Cardiac muscle cell (in vitro differentiated cells and primary cell): ENCODE measurements around the gene MYOF. TPM values are rescaled to one million over a fixed set of nuclear protein-coding genes. Genes with fewer than 3 reads are reported as not detected.

Experiments used
- DNase-seq, 2 donors: peaks; one replicate each; pipeline versions ENCODE4 v3.0.0 to v3.0.0-alpha.2; 2010 to 2017; ENCODE audit warnings: low read depth in 1 of 2, low spot score in 1 of 2
- H3K27ac ChIP-seq: fragments of 200-600 bp; sonication (generic); 2 replicates; pipeline ENCODE4 v1.5.1; 2016
- H3K27me3 ChIP-seq: fragments of 200-600 bp; sonication (generic); 2 replicates; pipeline ENCODE4 v1.6.0; 2016; ENCODE audit warnings: control low read depth
- H3K36me3 ChIP-seq: fragments of 200-600 bp; sonication (generic); 2 replicates; pipeline ENCODE4 v1.5.1; 2016; ENCODE audit warnings: control low read depth
- H3K4me1 ChIP-seq: fragments of 200-600 bp; sonication (generic); 2 replicates; pipeline ENCODE4 v1.8.1; 2017; ENCODE audit warnings: low read depth, mild to moderate bottlenecking, mixed run types
- H3K4me3 ChIP-seq: fragments of 200-600 bp; sonication (generic); 2 replicates; pipeline ENCODE4 v1.5.1; 2016; ENCODE audit warnings: mild to moderate bottlenecking
- H3K9me3 ChIP-seq: fragments of 200-600 bp; sonication (generic); 2 replicates; pipeline ENCODE4 v1.5.1; 2017; ENCODE audit warnings: low read depth, mild to moderate bottlenecking, control low read depth
- polyA plus RNA-seq: library from polyadenylated mRNA; unstranded; fragments of >200 nt; fragmentation: Nextera tagmentation; extraction: Ambion mirVana; gene quantifications from 2 replicates; pipeline ENCODE4 v1.2.1, GENCODE V29; 2016
- total RNA-seq: library from RNA; depleted of rRNA; stranded (reverse); fragments of >200 nt; gene quantifications from 2 replicates; pipeline ENCODE4 v1.2.3, GENCODE V29; 2016
- TF ChIP-seq, protein P1 (sequence below): IDR thresholded peaks from 2 replicates; pipeline ENCODE4 v1.5.1; 2012; ENCODE audit warnings: low read depth, mild to moderate bottlenecking, low read length

The MYOF gene
- total and polyA plus RNA-seq, 2 experiments from 2014 or later: 13.4 to 22.4 TPM

- H3K4me3 ChIP-seq: no peak overlapping the region
- no peaks in the 10 kb centered on the region for H3K9me3 ChIP-seq
- peak overlapping the region; percentile 59 for H3K27ac ChIP-seq
- H3K36me3 ChIP-seq: no peaks in the 10 kb centered on the region
- TF ChIP-seq, protein P1, sequence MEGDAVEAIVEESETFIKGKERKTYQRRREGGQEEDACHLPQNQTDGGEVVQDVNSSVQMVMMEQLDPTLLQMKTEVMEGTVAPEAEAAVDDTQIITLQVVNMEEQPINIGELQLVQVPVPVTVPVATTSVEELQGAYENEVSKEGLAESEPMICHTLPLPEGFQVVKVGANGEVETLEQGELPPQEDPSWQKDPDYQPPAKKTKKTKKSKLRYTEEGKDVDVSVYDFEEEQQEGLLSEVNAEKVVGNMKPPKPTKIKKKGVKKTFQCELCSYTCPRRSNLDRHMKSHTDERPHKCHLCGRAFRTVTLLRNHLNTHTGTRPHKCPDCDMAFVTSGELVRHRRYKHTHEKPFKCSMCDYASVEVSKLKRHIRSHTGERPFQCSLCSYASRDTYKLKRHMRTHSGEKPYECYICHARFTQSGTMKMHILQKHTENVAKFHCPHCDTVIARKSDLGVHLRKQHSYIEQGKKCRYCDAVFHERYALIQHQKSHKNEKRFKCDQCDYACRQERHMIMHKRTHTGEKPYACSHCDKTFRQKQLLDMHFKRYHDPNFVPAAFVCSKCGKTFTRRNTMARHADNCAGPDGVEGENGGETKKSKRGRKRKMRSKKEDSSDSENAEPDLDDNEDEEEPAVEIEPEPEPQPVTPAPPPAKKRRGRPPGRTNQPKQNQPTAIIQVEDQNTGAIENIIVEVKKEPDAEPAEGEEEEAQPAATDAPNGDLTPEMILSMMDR: no peak
- peaks cover 49% of the 10 kb centered on the region for H3K4me1 ChIP-seq
- H3K27me3 ChIP-seq: no peaks in the 10 kb centered on the region
- DNase-seq: no peak
These were observed 41.5 kb downstream of the MYOF start for GRCh38 chr10:93440591-93441091.

DNA sequence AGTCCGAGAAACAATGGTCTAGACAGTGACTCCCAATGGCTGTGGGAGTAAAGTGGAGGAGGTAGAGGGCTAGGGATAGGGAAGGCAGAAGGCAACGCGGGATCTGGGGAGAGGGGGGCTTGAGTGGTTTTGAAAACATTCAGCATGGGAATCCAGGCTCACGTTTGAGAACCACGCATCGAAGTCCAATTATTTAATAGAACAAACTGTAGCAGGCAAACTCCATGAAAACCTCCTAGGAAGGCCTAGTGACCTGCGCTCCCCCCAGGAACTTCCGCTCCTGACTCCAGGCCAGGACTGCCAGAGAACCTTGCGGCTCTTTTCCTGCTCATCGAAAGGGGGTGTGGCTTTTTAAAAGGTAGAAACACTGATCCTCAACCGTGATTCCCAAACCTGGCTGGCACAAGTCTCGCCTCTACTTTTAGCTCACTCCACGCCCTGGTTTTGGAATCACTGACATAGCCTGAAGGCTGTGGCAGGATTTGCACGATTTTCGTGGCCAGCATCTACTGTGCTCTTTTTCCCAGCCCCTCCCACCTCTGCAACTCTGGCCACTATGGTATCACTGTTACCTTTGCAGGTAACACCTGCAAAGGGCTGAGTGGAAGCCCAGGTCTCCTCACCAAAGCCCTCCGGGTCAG is 43.4 kb downstream of the MYOF start:
- Histone ChIP-seq H3K4me3 (peak overlapping the region; percentile 2), H3K27ac (peak overlapping the region; percentile 96), H3K36me3 (no peaks in the 10 kb centered on the region), H3K27me3 (no peaks in the 10 kb centered on the region), H3K9me3 (no peaks in the 10 kb centered on the region), H3K4me1 (peaks cover 44% of the 10 kb centered on the region)
- peak; percentile 48 to 75 for DNase-seq
- TF ChIP-seq, protein P1: no peak

DNA sequence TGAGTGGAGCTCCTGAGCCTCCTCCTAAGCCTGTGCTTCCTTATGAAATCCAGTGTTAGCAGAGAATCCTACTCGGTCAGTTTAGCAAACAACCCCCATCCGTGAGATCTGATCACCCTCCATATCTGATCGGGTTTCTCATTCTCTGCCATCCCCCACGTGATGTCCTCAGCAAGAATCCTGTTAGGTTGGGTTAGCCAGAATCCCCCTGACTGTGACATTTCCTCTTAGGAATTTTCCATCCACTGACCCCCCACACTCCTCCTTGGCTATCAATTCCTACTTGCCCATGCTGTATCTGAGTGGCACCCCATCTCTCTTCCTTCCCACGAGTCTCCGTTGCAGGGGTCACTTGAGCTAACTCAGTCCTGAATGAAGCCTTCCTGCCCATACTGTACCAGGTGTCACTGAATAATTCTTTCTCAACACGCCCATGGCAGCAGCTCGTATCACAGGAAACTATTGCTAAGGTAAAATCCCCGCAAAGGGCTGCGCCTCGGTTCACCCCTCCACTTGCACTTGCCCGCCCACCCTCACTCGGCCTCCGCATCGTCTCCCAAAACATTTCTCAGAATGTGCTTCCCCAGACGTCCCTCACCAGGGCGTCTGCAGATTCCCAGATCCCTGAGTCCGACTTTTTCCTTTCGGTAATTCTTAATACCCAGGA is 44.1 kb downstream of the MYOF start:
- no peak overlapping the region for H3K4me3 ChIP-seq
- no peaks in the 10 kb centered on the region for H3K27me3 ChIP-seq
- DNase-seq: peak in 1 of 2 donors; percentile 66
- H3K4me1 ChIP-seq: peaks cover 46% of the 10 kb centered on the region
- peak overlapping the region; percentile 96 for H3K27ac ChIP-seq
- no peaks in the 10 kb centered on the region for H3K36me3 ChIP-seq
- no peaks in the 10 kb centered on the region for H3K9me3 ChIP-seq
- TF ChIP-seq, protein P1: no peak

GRCh38 chr10:93437086-93437945 is 44.8 kb downstream of the MYOF start:
- Histone ChIP-seq H3K27ac (peak overlapping the region; percentile 96), H3K27me3 (no peaks in the 10 kb centered on the region), H3K36me3 (no peaks in the 10 kb centered on the region), H3K9me3 (no peaks in the 10 kb centered on the region), H3K4me1 (peaks cover 51% of the 10 kb centered on the region), H3K4me3 (no peak overlapping the region)
- TF ChIP-seq, protein P1: no peak
- peak; percentile 82 to 99 for DNase-seq

DNA sequence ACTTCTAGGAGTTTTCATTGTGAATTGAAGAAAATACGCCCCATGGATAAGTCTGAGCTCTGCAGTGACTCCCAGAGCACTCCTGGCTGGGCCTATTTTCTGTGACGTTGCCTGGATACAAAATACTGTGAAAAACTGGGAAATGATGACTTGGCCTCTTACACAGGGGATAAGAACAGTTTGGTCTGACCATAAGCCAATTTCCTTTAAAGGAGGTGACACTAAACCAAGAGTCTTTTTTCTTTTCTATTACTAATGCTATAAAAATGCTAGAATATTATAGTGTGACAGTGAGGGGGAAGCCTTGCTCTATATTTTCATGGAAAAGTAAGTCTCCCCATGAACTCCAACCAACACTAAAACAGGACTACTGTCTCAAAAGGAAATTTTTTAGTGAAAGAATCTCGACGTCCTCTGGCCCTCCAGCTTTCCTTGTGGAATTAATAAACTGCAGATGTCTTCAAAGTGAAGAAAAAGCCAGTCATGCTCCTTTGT is 45.5 kb downstream of the MYOF start:
- no peaks in the 10 kb centered on the region for H3K9me3 ChIP-seq
- DNase-seq: peak in 1 of 2 donors; percentile 97
- TF ChIP-seq, protein P1: no peak
- no peaks in the 10 kb centered on the region for H3K36me3 ChIP-seq
- no peaks in the 10 kb centered on the region for H3K27me3 ChIP-seq
- no peak overlapping the region for H3K4me3 ChIP-seq
- H3K27ac ChIP-seq: peak overlapping the region; percentile 96
- H3K4me1 ChIP-seq: peaks cover 50% of the 10 kb centered on the region
